ENCODE data around the gene NTMT1. TPM values are rescaled to one million over a fixed set of nuclear protein-coding genes. Genes with fewer than 3 reads are reported as not detected.

The NTMT1 gene
- total RNA-seq, 4 donors from 2014 or later: 19.6 to 28.4 (median 22.6) TPM

DNA sequence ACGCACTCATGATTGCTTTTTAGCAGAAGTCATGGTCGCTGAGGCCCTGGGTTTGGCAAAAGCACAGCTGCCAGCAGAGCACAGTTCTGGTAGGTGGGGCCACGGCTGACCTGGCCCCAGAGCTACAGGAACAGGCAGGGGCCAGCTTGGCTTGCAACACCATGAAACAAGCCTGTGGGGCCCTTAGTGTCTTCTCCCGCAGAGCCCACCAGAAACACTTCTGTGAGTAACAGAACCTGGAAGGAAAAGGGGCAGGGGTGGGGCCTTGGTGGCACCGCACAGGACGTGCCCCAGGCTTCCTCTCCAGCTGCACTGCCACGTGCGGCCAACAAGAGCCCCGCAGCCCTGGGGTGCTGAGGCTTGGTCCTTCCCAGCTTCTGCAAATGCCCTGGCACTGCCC, 11.1 kb downstream of the NTMT1 start:
- Histone ChIP-seq H3K36me3 (peaks cover 50 to 59% of the 10 kb centered on the region in 2 donors), H3K27me3 (no peaks in the 10 kb centered on the region), H3K4me3 (replicated peaks in 1 of 3) (no peak overlapping the region), H3K27ac (no peak overlapping the region), H3K4me1 (peaks cover 17 to 19% of the 10 kb centered on the region in 2 donors), H3K9me3 (no peaks in the 10 kb centered on the region)
- WGBS, 2 donors: 52 to 80% methylated on average over 3 to 6 of the region's 9 CpGs
- DNase-seq: no peak
- no peak for TF ChIP-seq POLR2A (IDR thresholded peaks at IDR 0.05)
- TF ChIP-seq, protein P1, sequence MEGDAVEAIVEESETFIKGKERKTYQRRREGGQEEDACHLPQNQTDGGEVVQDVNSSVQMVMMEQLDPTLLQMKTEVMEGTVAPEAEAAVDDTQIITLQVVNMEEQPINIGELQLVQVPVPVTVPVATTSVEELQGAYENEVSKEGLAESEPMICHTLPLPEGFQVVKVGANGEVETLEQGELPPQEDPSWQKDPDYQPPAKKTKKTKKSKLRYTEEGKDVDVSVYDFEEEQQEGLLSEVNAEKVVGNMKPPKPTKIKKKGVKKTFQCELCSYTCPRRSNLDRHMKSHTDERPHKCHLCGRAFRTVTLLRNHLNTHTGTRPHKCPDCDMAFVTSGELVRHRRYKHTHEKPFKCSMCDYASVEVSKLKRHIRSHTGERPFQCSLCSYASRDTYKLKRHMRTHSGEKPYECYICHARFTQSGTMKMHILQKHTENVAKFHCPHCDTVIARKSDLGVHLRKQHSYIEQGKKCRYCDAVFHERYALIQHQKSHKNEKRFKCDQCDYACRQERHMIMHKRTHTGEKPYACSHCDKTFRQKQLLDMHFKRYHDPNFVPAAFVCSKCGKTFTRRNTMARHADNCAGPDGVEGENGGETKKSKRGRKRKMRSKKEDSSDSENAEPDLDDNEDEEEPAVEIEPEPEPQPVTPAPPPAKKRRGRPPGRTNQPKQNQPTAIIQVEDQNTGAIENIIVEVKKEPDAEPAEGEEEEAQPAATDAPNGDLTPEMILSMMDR (IDR thresholded peaks at IDR 0.05): no peak
- intact Hi-C loops (cut with DNase I): no loop called here

DNA sequence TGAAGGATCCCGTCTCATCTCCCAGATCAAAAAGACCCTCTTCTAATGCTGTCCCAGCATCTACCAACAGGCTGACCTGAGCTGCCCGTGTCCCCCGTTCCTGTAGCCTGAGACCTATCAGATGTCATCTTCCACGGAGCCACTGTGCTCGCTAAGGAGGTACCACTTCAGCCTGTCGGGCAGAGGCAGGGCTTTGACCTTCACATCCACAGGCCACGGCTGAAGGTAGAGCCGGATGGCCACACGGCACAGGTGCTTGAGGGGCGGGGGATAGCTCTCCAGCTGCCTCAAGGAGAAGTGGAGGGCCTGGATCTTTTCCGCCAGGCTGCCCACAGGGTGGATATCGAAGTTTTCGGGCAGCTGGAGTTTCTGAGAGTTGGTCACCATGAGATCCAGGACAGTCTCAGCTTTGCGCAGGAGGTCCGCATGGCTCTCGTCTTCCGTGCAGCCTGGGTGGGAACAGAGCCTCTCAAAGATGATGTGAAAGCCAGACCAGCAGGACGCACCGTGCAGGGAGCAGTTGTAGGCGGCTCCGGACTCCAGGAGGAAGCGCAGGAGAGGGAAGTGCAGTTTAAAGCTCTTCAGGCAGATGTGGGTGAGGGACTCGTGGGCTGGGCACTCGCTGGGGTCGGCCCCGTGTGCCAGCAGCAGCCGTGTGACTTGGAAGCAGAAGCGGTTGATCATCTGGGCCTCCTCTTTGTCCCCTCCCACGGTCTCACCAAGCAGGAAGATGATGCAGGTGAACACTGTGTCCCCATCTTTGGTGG, 11.9 kb downstream of the NTMT1 start:
- WGBS, 2 donors: 82 to 83% methylated on average over 16 to 24 of the region's 29 CpGs
- TF ChIP-seq, protein P1 (IDR thresholded peaks at IDR 0.05): no peak
- TF ChIP-seq POLR2A (IDR thresholded peaks at IDR 0.05): no peak
- Histone ChIP-seq H3K9me3 (no peaks in the 10 kb centered on the region), H3K4me3 (replicated peaks in 1 of 3) (no peak overlapping the region), H3K27me3 (no peaks in the 10 kb centered on the region), H3K36me3 (peaks cover 50 to 58% of the 10 kb centered on the region in 2 donors), H3K4me1 (peaks cover 17 to 19% of the 10 kb centered on the region in 2 donors), H3K27ac (no peak overlapping the region)
- intact Hi-C loops (cut with DNase I): no loop called here
- DNase-seq: no peak

DNA sequence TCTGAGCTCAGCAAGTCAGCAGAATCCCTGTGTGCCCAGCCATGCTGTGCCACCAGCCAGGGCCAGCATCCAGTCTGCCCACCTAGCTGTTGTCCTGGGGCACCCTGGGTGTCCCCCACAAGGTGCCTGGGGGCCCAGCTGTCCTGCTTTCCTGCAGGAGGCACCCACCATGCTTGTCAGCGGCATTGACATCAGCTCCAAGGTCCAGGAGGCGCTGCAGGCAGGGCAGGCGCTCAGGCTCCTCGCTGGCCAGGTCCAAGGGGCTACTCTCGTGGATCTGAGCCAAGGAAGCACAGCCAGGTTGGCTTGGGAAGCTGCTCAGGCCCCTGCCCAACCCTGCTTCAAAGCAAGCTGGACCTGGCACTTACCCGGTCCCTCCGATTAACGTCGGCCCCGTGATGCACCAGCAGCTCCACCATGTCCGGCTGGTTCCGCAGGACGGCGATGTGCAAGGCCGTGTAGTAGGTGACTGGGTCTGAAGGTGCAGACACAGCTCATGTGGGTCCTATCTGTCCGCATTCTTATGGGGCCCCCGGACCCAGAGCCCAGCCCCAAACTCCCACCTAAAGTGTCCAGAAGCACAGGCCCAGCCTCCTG, 13.2 kb downstream of the NTMT1 start:
- DNase-seq: no peak
- Histone ChIP-seq H3K4me1 (peaks cover 17 to 19% of the 10 kb centered on the region in 2 donors), H3K27me3 (no peaks in the 10 kb centered on the region), H3K4me3 (replicated peaks in 1 of 3) (no peak overlapping the region), H3K9me3 (no peaks in the 10 kb centered on the region), H3K36me3 (peaks cover 42 to 49% of the 10 kb centered on the region in 2 donors), H3K27ac (no peak overlapping the region)
- WGBS, 2 donors: 91 to 93% methylated on average over 10 to 13 of the region's 17 CpGs
- TF ChIP-seq, protein P1 (IDR thresholded peaks at IDR 0.05): no peak
- TF ChIP-seq POLR2A (IDR thresholded peaks at IDR 0.05): no peak
- intact Hi-C loops (cut with DNase I): no loop called here

DNA sequence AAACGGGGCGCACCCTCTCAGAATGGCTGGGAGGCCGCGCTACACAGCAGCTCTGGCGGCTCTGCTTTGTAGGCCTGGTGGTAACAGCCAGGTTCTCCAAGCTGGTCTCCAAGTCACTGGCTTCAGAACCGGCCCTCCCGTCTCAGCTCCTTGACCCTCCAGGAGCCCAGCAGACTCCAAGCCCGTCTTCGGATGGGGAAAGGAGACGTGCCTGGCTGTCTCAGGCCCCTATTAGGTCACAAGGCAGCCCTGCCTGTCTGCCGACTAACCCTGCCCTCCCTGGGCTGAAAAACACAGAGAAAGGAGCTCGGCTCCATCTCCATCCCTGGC, 13.8 kb downstream of the NTMT1 start:
- H3K36me3 ChIP-seq: peaks cover 37 to 43% of the 10 kb centered on the region in 2 donors
- H3K4me1 ChIP-seq: peaks cover 17 to 19% of the 10 kb centered on the region in 2 donors
- no peak overlapping the region for H3K27ac ChIP-seq
- TF ChIP-seq, protein P1 (IDR thresholded peaks at IDR 0.05): no peak
- TF ChIP-seq POLR2A (IDR thresholded peaks at IDR 0.05): no peak
- H3K4me3 ChIP-seq (replicated peaks in 1 of 3): no peak overlapping the region
- no peaks in the 10 kb centered on the region for H3K27me3 ChIP-seq
- 60 to 77% methylated on average over 3 to 11 of the region's 12 CpGs for WGBS, 2 donors
- intact Hi-C loops (cut with DNase I): loop anchor here (10.0 kb wide), 1 partner anchor 95 kb away; no protein-coding TSS in a partner anchor
- H3K9me3 ChIP-seq: no peaks in the 10 kb centered on the region
- no peak for DNase-seq

Measured in thyroid gland (tissue), 4 donors.